ENCODE measurements around the gene SLC7A6OS.
A peak's percentile ranks its signal among the peaks of the same experiment; 100 is the strongest.
"Not testable (repeated sequence)": the region's sequence is repeated elsewhere in the genome, so short reads cannot be mapped to it uniquely, and the experiment has no call there.

Gene SLC7A6OS

GRCh38 chr16:68299571-68300453 lies 10.9 kb downstream of the SLC7A6OS start:
- FAIRE-seq, result no peak
- DNase-seq (ENCODE audit: insufficient read length, low spot score), result no peak

GRCh38 chr16:68298907-68299561 lies 11.7 kb downstream of the SLC7A6OS start:
- no peak for DNase-seq (ENCODE audit: insufficient read length, low spot score)
- FAIRE-seq, result no peak

GRCh38 chr16:68298312-68298711 lies 12.4 kb downstream of the SLC7A6OS start:
- DNase-seq (ENCODE audit: insufficient read length, low spot score) (no peak), FAIRE-seq (no peak)

GRCh38 chr16:68297908-68298307 lies 12.8 kb downstream of the SLC7A6OS start:
- FAIRE-seq (no peak), DNase-seq (ENCODE audit: insufficient read length, low spot score) (no peak)

DNA sequence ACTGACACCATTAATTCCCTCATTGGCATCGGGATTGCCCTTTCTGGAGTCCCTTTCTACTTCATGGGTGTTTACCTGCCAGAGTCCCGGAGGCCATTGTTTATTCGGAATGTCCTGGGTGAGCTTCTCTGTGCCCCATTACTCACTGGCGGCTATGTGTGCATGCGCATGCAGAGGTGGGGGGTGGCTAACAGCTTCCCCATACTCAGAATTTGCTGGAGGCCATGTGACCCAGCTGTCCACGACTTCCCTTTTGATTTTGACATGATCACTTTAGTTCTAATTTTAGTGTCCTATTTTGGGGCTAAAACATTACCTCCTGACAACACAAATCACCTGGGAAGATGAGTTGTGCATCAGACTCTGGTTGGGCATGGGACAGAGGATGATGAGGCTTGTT lies 14.1 kb downstream of the SLC7A6OS start:
- DNase-seq (ENCODE audit: insufficient read length, low spot score), result no peak
- FAIRE-seq, result no peak

- DNase-seq (ENCODE audit: insufficient read length, low spot score) (no peak), FAIRE-seq (no peak)
Measured at GRCh38 chr16:68296291-68296690, 14.5 kb downstream of the SLC7A6OS start.

GRCh38 chr16:68292425-68292824 lies 18.3 kb downstream of the SLC7A6OS start:
- no peak for FAIRE-seq

DNA sequence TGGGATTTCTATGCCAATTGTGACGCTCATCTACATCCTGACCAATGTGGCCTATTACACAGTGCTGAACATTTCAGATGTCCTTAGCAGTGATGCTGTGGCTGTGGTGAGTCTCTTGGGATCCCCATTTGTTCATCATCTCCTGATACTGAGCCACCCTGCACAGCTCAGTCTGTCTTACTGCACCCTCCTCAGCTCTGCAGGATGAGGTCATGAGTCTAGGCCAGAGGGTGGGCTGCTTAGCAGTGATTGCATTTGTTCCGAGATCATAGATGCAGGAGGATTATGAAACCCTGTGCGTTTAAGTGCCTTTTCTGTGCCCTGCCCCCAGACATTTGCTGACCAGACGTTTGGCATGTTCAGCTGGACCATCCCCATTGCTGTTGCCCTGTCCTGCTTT lies 19.5 kb downstream of the SLC7A6OS start:
- DNase-seq (ENCODE audit: insufficient read length, low spot score), result no peak
- no peak for FAIRE-seq

More at GRCh38 chr16:68292425-68292824, 18.3 kb downstream of the SLC7A6OS start:
- DNase-seq (ENCODE audit: insufficient read length, low spot score), result no peak

DNA sequence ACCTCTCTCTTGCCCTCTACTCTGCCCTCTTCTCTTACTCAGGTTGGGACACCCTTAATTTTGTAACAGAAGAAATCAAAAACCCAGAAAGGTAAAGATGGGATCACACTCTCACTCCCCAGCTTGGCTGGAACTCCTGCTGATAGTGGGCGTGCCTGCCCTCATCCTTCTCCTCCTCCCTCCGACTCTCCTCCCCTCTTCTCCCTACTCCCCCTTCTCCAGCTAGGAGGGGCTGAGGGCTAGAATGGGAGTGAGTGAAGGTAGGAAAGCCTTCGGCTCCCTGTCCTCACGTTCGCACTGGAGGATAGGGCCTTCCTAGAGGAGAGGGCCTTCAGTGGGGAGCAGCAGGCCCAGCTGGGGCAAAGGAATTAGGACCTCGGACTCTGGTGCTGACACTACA lies 20.3 kb downstream of the SLC7A6OS start:
- FAIRE-seq (no peak), DNase-seq (ENCODE audit: insufficient read length, low spot score) (no peak)

GRCh38 chr16:68289621-68290329 lies 21.0 kb downstream of the SLC7A6OS start:
- no peak for DNase-seq (ENCODE audit: insufficient read length, low spot score)
- FAIRE-seq, result peak; percentile 69

DNA sequence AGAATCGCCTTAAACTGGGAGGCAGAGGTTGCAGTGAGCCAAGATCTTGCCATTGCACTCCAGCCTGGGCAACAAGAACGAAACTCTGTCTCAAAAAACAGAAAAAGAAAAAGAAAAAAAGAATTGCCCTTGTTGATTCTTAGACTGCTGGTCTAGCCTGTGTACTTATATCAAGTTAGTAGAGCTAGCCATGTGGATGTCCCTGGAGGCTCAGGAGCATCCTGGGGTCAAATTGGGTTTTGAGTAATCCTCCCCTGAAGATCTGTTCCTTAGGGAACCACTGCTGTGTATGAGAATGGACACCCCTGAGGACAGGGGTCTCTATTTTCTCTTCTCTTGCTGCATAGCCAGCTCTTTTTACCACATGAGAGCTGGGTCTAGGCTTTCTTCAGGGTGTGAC lies 21.5 kb downstream of the SLC7A6OS start:
- DNase-seq (ENCODE audit: insufficient read length, low spot score), result no peak
- FAIRE-seq, result peak; percentile 23

- FAIRE-seq; DNase-seq (ENCODE audit: insufficient read length, low spot score): not testable (repeated sequence)
Measured at GRCh38 chr16:68288796-68289195, 21.9 kb downstream of the SLC7A6OS start.

- no peak for DNase-seq (ENCODE audit: insufficient read length, low spot score)
- no peak for FAIRE-seq
Measured at GRCh38 chr16:68288252-68288650, 22.5 kb downstream of the SLC7A6OS start.

DNA sequence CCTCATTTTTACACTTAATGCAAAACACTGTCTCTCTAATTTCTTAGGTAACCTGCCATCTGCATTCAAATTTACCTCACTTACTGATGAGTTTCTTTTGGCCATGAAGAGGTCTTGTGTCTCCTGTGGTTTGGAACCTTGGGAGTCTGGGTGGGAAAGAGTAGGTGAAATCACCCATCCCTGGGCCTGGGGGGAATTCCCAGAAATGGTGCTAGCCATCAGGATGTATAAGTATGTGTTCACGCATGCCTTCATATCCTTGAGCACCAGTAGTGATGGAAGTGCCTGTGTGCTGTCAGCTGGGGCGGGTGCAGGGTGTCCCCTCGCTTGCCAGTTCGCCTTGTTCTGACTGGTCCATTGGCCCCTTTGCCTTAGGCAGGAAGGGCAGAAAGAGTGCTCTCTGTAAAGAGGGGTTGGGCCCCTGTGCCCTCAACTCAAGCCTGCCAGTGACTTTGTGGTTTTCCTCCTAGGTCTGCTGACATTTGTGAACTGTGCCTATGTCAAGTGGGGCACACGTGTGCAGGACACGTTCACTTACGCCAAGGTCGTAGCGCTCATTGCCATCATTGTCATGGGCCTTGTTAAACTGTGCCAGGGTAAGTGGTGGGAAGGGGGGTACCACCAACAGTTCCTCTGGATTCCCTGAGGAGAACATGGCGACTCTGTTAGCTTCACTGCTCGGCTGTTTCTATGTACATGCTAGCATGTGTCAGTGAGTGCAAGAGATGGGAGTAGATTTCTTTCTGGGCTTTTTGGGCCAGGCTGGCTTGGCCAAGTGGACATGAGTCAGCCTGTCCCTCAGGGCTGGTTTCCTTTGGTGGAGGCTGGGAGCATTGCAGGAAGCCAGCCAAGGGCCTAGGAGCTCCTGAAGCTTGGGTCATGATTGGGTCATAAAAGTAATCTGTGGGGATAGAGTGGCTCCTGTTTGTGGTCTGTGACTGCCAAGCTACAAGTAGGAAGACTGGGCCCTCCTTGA lies 23.2 kb downstream of the SLC7A6OS start:
- DNase-seq (ENCODE audit: insufficient read length, low spot score), result no peak
- no peak for FAIRE-seq

DNA sequence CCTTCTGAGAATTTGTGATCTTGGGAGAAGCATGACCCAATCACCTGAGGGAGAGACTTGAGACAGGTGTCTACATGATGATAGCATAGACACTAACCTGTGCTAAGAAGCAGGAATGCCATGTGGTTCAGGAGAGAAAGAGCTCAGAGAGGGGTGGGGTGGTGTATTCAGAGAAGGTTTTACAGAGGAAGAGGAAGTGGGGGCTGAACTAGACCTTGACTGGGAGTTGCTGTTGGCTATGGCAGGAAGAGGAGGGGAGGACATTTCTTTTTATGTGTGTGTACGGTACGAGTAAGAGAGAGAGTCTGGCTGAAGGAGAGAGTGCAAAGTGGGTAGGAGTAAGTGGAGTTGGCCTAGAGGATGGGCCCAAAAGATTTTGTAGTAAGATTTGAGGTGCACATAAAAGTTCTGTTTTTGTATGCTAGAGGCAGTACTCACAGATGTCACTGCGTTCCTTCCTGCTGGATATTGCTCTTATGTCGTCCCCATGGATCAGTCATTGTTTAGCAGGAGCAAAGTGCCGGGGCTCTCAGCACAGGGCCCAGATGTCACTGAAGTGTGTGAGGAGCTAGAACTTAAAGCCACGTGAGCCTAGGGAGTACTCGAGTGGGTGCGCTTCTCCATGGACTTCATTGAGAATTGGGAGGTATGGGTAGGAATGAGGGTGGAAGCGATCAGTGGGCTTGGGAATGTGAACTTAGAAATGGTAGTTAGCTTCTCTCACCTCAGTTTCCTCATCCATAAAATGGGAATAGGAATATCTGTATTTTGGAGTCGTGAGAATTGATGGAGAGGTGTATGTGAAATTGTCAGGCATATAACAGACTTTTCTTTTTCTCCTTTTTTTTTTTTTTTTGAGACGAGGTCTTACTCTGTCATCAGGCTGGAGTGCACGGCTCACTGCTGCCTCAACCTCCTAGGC lies 24.3 kb downstream of the SLC7A6OS start:
- no peak for DNase-seq (ENCODE audit: insufficient read length, low spot score)
- FAIRE-seq, result peak; percentile 87

DNA sequence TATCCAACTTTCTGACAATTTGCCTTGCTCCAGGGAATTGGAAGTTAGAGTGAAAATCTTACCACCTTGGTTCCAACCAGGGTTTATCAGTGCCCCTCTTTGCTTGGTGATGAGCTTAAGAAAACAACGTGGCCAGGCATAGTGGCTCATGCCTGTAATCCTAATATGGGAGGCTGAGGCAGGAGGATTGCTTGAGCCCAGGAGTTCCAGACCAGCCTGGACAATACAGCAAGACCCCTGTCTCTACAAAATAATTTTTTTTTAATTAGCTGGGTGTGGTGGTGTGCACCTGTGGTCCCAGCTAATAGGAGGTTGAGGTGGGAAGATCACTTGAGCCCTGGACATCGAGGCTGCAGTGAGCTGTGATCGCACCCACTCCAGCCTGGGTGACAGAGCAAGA lies 25.1 kb downstream of the SLC7A6OS start:
- DNase-seq (ENCODE audit: insufficient read length, low spot score) (no peak), FAIRE-seq (peak; percentile 4)

DNA sequence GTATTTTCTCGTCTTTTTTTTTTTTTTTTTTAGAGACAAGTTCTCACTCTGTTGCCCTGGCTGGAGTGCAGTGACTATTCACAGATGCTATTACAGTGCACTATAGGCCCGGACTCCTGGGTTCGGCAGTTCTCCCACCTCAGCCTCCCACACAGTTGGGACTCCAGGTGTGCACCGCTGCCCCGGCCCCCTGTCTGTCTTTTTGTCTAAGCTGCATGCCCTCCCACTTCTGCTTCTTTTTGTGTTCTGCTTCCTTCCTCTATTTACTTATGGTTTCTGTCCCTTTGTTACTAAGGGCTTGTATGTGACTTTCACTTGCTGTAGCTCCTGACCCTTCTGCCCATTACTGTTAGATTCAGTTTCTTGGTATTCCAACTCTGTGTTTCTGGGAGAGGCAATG lies 25.9 kb downstream of the SLC7A6OS start:
- no peak for DNase-seq (ENCODE audit: insufficient read length, low spot score)

DNA sequence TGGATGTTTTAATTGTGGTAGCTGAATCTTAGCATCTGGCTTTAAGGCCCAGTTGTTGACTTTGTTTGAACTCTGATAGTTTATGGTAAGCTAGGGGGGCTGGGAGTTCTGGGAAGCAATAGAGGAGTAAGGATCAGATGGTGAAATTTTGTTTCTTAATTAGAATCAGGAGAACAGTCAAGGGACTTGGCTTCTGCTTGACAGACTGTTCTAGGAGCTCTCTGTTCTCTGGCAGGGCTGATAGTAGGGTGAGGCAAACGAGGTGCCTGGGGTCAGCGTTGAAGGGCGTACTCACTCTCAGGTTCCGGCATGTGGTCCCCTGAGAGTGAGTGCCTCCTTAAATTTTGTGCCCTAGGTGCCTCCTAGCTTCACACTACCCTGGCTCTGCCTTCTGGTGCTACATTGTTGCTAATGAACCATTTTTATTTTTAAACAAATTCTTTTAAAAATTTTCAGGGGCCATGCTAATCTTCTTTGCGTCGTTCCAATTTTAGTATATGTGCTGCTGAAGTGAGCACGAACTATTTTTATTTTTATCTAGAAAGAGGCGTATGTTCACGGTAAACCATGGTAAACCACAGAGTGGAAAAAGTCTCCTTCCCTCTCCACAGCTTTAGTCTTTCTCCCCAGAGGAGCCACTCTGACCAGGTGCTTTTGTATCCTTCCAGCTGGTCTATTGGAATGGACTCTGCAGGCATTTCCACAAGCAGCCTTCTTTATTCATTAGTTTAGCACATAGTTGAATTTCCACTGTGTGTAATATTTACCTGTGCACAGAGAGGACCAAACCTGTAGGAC lies 26.7 kb downstream of the SLC7A6OS start:
- FAIRE-seq, result peak; percentile 71
- no peak for DNase-seq (ENCODE audit: insufficient read length, low spot score)

More for the DNA sequence above, 25.9 kb downstream of the SLC7A6OS start:
- peak; percentile 94 for FAIRE-seq

Data from GM19239 (cell line).